ENCODE measurements around the gene RARS2. TPM values are rescaled to one million over a fixed set of nuclear protein-coding genes. Genes with fewer than 3 reads are reported as not detected.

RARS2 gene
- total and polyA plus RNA-seq, 2 experiments from 2014 or later = 30.7 to 77.4 TPM

- H3K27me3 ChIP-seq = no peaks in the 10 kb centered on the region
- H3K36me3 ChIP-seq = peaks cover 3% of the 10 kb centered on the region
- no peak overlapping the region for H3K4me3 ChIP-seq
- H3K9me3 ChIP-seq (ENCODE audit: low read depth) = no peaks in the 10 kb centered on the region
- H3K4me1 ChIP-seq (ENCODE audit: low read depth) = no peaks in the 10 kb centered on the region
- no peak overlapping the region for H3K27ac ChIP-seq
- no peak for TF ChIP-seq CTCF (IDR thresholded peaks at IDR 0.05; ENCODE audit: low read depth, low read length)
- no peak for DNase-seq (ENCODE audit: low read depth in 1 of 2, low spot score in 1 of 2)
Observed at GRCh38 chr6:87534377-87535047, 55.3 kb downstream of the RARS2 start.

GRCh38 chr6:87529221-87529620 is 60.6 kb downstream of the RARS2 start:
- no peak for DNase-seq (ENCODE audit: low read depth in 1 of 2, low spot score in 1 of 2)
- no peaks in the 10 kb centered on the region for H3K9me3 ChIP-seq (ENCODE audit: low read depth)
- H3K27ac ChIP-seq = no peak overlapping the region
- no peaks in the 10 kb centered on the region for H3K27me3 ChIP-seq
- peaks cover 14% of the 10 kb centered on the region for H3K36me3 ChIP-seq
- no peak overlapping the region for H3K4me3 ChIP-seq
- TF ChIP-seq CTCF (IDR thresholded peaks at IDR 0.05; ENCODE audit: low read depth, low read length) = no peak
- H3K4me1 ChIP-seq (ENCODE audit: low read depth) = no peaks in the 10 kb centered on the region

GRCh38 chr6:87522686-87523085 is 67.1 kb downstream of the RARS2 start:
- DNase-seq (ENCODE audit: low read depth in 1 of 2, low spot score in 1 of 2) = no peak
- H3K4me3 ChIP-seq = no peak overlapping the region
- H3K36me3 ChIP-seq = peaks cover 29% of the 10 kb centered on the region
- H3K27me3 ChIP-seq = no peaks in the 10 kb centered on the region
- H3K9me3 ChIP-seq (ENCODE audit: low read depth) = no peaks in the 10 kb centered on the region
- no peak overlapping the region for H3K27ac ChIP-seq
- H3K4me1 ChIP-seq (ENCODE audit: low read depth) = no peaks in the 10 kb centered on the region
- TF ChIP-seq CTCF (IDR thresholded peaks at IDR 0.05; ENCODE audit: low read depth, low read length) = no peak

GRCh38 chr6:87518453-87518852 is 71.3 kb downstream of the RARS2 start:
- Histone ChIP-seq H3K36me3 (peaks cover 48% of the 10 kb centered on the region), H3K4me1 (ENCODE audit: low read depth) (no peaks in the 10 kb centered on the region), H3K4me3 (no peak overlapping the region), H3K9me3 (ENCODE audit: low read depth) (no peaks in the 10 kb centered on the region), H3K27ac (no peak overlapping the region), H3K27me3 (no peaks in the 10 kb centered on the region)
- TF ChIP-seq CTCF (IDR thresholded peaks at IDR 0.05; ENCODE audit: low read depth, low read length) = no peak
- no peak for DNase-seq (ENCODE audit: low read depth in 1 of 2, low spot score in 1 of 2)

- Histone ChIP-seq H3K36me3 (peaks cover 68% of the 10 kb centered on the region), H3K27me3 (no peaks in the 10 kb centered on the region), H3K4me3 (no peak overlapping the region), H3K27ac (peak overlapping the region; percentile 36), H3K4me1 (ENCODE audit: low read depth) (no peaks in the 10 kb centered on the region), H3K9me3 (ENCODE audit: low read depth) (no peaks in the 10 kb centered on the region)
- peak in 1 of 2 donors; percentile 53 for DNase-seq (ENCODE audit: low read depth in 1 of 2, low spot score in 1 of 2)
- TF ChIP-seq CTCF (IDR thresholded peaks at IDR 0.05; ENCODE audit: low read depth, low read length) = no peak
Observed at GRCh38 chr6:87514831-87515230, 75.0 kb downstream of the RARS2 start.
